SK-N-SH (cell line): ENCODE measurements around the gene CCDC78.

Experiments used
- CTCF ChIP-seq: fragments of 200-600 bp; sonication (generic); IDR thresholded peaks from 2 replicates; pipeline ENCODE4 v1.6.1; 2017; ENCODE audit warnings: antibody characterized with exemption, mild to moderate bottlenecking, moderate library complexity
- EP300 ChIP-seq, 2 experiments: IDR thresholded peaks; 2 replicates each; pipeline versions ENCODE4 v1.4.0 to v1.6.1; 2012; ENCODE audit warnings: borderline replicate concordance in 1 of 2, low read depth in 1 of 2, low read length in 1 of 2
- FOXJ3 ChIP-seq: sonication (generic); formaldehyde crosslinking; IDR thresholded peaks from 2 replicates; pipeline ENCODE4 v1.5.1; 2020; ENCODE audit warnings: mild to moderate bottlenecking, missing genetic modification reagents
- GABPA ChIP-seq: IDR thresholded peaks from 2 replicates; pipeline ENCODE4 v1.4.0; 2012; ENCODE audit warnings: low read depth, mild to moderate bottlenecking
- JUND ChIP-seq: IDR thresholded peaks from 2 replicates; pipeline ENCODE4 v1.4.0; 2012
- MEF2A ChIP-seq: IDR thresholded peaks from 2 replicates; pipeline ENCODE4 v1.4.0; 2012; ENCODE audit warnings: low read depth, borderline replicate concordance
- POLR2AphosphoS5 ChIP-seq: IDR thresholded peaks from 2 replicates; pipeline ENCODE4 v1.6.1; 2012; ENCODE audit warnings: low read depth, low read length
- RAD21 ChIP-seq: IDR thresholded peaks from 2 replicates; pipeline ENCODE4 v1.6.1; 2012; ENCODE audit warnings: mild to moderate bottlenecking, low read length
- RCOR1 ChIP-seq: fragments of 150-350 bp; IDR thresholded peaks from 2 replicates; pipeline ENCODE4 v1.6.1; 2017; ENCODE audit warnings: antibody characterized with exemption, low read length
- RXRA ChIP-seq: IDR thresholded peaks from 2 replicates; pipeline ENCODE4 v1.4.0; 2012; ENCODE audit warnings: low read depth, mild to moderate bottlenecking, borderline replicate concordance
- SIN3A ChIP-seq: IDR thresholded peaks from 2 replicates; pipeline ENCODE4 v1.6.1; 2012; ENCODE audit warnings: low read depth, mild to moderate bottlenecking, low read length, moderate library complexity, borderline replicate concordance
- TAF1 ChIP-seq: IDR thresholded peaks from 2 replicates; pipeline ENCODE4 v1.6.1; 2012; ENCODE audit warnings: low read depth, mild to moderate bottlenecking, low read length, moderate library complexity, borderline replicate concordance
- TEAD4 ChIP-seq: IDR thresholded peaks from 2 replicates; pipeline ENCODE4 v1.4.0; 2012; ENCODE audit warnings: mild to moderate bottlenecking, borderline replicate concordance; ENCODE audit not compliant: insufficient read depth
- USF2 ChIP-seq: fragments of 150-350 bp; IDR thresholded peaks from 2 replicates; pipeline ENCODE4 v1.6.1; 2017; ENCODE audit warnings: antibody characterized with exemption, low read length, low read depth, borderline replicate concordance

GRCh38 chr16:681746-682427, 44.4 kb downstream of the CCDC78 start:
- TF ChIP-seq RCOR1 (no peak), MEF2A (no peak), CTCF (no peak), FOXJ3 (no peak), POLR2AphosphoS5 (no peak), TAF1 (no peak), SIN3A (no peak), USF2 (no peak), GABPA (no peak), RAD21 (no peak), JUND (0 out of 2 replicates have a peak, but pooled peaks have one; percentile 3), EP300 (IDR thresholded peaks at IDR 0.05; ENCODE audit: borderline replicate concordance in 1 of 2, low read depth in 1 of 2, low read length in 1 of 2) (no peak), TEAD4 (no peak), RXRA (no peak)
